GM21619 (cell line): Measurements from ENCODE around the gene ANGPTL2.

Experiments
- ATAC-seq: cut with Tn5 transposase; IDR thresholded peaks from one replicate; pipeline ENCODE4 v1.9.1; 2021; ENCODE audit not compliant: unreplicated experiment

ANGPTL2 gene

GRCh38 chr9:127055745-127056402, 66.6 kb downstream of the ANGPTL2 start:
- ATAC-seq, result no peak

- ATAC-seq, result no peak
Observed at GRCh38 chr9:127053960-127054359, 68.5 kb downstream of the ANGPTL2 start.

GRCh38 chr9:127053057-127053821, 69.2 kb downstream of the ANGPTL2 start:
- ATAC-seq, result no peak

GRCh38 chr9:127051881-127052595, 70.4 kb downstream of the ANGPTL2 start:
- no peak for ATAC-seq

GRCh38 chr9:127050591-127051001, 71.8 kb downstream of the ANGPTL2 start:
- no peak for ATAC-seq

GRCh38 chr9:127050152-127050551, 72.3 kb downstream of the ANGPTL2 start:
- no peak for ATAC-seq

GRCh38 chr9:127049581-127049980, 72.9 kb downstream of the ANGPTL2 start:
- no peak for ATAC-seq

- no peak for ATAC-seq
Observed at GRCh38 chr9:127049044-127049443, 73.4 kb downstream of the ANGPTL2 start.

- ATAC-seq, result no peak
Observed at GRCh38 chr9:127047971-127048370, 74.5 kb downstream of the ANGPTL2 start.

GRCh38 chr9:127045148-127045547, 77.3 kb downstream of the ANGPTL2 start:
- ATAC-seq, result no peak

- no peak for ATAC-seq
Observed at GRCh38 chr9:127039492-127039891, 82.9 kb downstream of the ANGPTL2 start.

- no peak for ATAC-seq
Observed at GRCh38 chr9:127038531-127038930, 83.9 kb downstream of the ANGPTL2 start.
